Uterus (tissue), 2 donors: ENCODE data around the gene MINDY4B.

Experiments used
- CTCF ChIP-seq, 4 experiments: fragments of 200-600 bp in 2 of 4; fragments of 450-650 bp in 2 of 4; sonication (generic) in 2 of 4; IDR thresholded peaks; one replicate each; pipeline ENCODE4 v1.5.1; 2016 to 2019; ENCODE audit warnings: antibody characterized with exemption in 4 of 4, mild to moderate bottlenecking in 2 of 4, moderate library complexity in 1 of 4
- POLR2A ChIP-seq, 2 donors: fragments of 450-650 bp; IDR thresholded peaks; one replicate each; pipeline ENCODE4 v1.6.1; 2016; ENCODE audit warnings: antibody characterized with exemption in 2 of 2, mild to moderate bottlenecking in 1 of 2, moderate library complexity in 1 of 2

DNA sequence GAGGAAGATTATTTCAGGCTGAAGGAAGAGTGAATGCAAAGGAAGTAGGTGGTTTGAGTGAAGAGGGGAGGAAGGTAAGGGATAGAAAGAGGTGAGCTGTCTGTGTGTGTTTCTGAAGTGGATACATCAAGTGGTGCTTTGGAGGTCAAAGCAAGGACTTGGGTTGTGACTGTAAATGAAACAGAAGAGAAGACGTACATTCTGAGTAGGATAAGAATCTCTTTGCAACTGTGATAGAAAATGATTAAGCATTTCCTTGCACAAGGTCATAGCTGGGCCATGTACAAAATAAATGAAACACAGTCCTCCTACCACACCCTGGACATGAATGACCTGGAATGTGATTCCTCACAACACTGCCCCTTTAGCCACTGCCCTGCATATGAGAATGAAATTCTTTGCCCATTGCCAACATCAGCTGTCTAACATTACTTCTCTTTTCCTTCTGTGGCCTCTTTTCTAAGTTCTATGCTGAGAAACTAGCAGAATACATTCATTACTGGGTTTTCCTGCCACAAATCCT lies 28.3 kb upstream of the MINDY4B start:
- no peak for TF ChIP-seq CTCF (IDR thresholded peaks at IDR 0.05)
- TF ChIP-seq POLR2A (IDR thresholded peaks at IDR 0.05): no peak
